WTC11 (cell line): ENCODE measurements around the gene CHD6. TPM values are rescaled to one million over a fixed set of nuclear protein-coding genes. Genes with fewer than 3 reads are reported as not detected.

Experiments used
- ATAC-seq: fragments of 200-7000 bp; cut with Tn5 transposase; 2 replicates; pipeline ENCODE4 v1.10.0; 2021; ENCODE audit warnings: mild to moderate bottlenecking, moderate library complexity
- CTCF ChIA-PET: fragments of 300-600 bp; sonication (Branson Sonifier 250); formaldehyde crosslinking; loops from one replicate; lab custom pipeline; 2021; ENCODE audit warnings: antibody characterized with exemption; lab: Charles Lee
- POLR2A ChIA-PET: fragments of 350-600 bp; sonication (Branson Sonifier 250); formaldehyde crosslinking; loops from one replicate; lab custom pipeline; 2021; ENCODE audit warnings: antibody characterized with exemption; lab: Charles Lee
- DNase-seq: peaks from one replicate; pipeline ENCODE4 v3.0.0; 2021; ENCODE audit warnings: low spot score
- H3K27ac Mint-ChIP-seq: 2 replicates; pipeline ENCODE4 v1.8.0; 2021; ENCODE audit warnings: mixed read lengths
- H3K27me3 Mint-ChIP-seq: 2 replicates; pipeline ENCODE4 v1.8.0; 2021; ENCODE audit warnings: low read depth, mild to moderate bottlenecking, moderate library complexity, mixed read lengths
- H3K36me3 Mint-ChIP-seq: 2 replicates; pipeline ENCODE4 v1.8.0; 2021; ENCODE audit warnings: mixed read lengths
- H3K4me1 Mint-ChIP-seq: 2 replicates; pipeline ENCODE4 v1.8.0; 2022; ENCODE audit warnings: mixed read lengths
- H3K4me3 Mint-ChIP-seq: 2 replicates; pipeline ENCODE4 v1.8.0; 2021; ENCODE audit warnings: mild to moderate bottlenecking, moderate library complexity, mixed read lengths
- H3K9me3 Mint-ChIP-seq: 2 replicates; pipeline ENCODE4 v1.8.0; 2021; ENCODE audit warnings: mixed read lengths
- AR ChIP-seq: fragments of 250-450 bp; sonication (Bioruptor Pico); IDR thresholded peaks from 2 replicates; pipeline ENCODE4 v1.9.0; 2021; ENCODE audit warnings: mild to moderate bottlenecking
- CDX4 ChIP-seq: fragments of 250-450 bp; sonication (Bioruptor Pico); IDR thresholded peaks from 2 replicates; pipeline ENCODE4 v1.9.0; 2021; ENCODE audit warnings: moderate library complexity, mild to moderate bottlenecking, inconsistent platforms, borderline replicate concordance
- CTCF ChIP-seq: fragments of 200-600 bp; IDR thresholded peaks from 2 replicates; pipeline ENCODE4 v1.8.0; 2022; ENCODE audit warnings: antibody characterized with exemption
- E2F1 ChIP-seq: sonication (generic); formaldehyde crosslinking; IDR thresholded peaks from 2 replicates; pipeline ENCODE4 v1.8.0; 2022; ENCODE audit warnings: mild to moderate bottlenecking, missing genetic modification reagents
- E2F4 ChIP-seq: sonication (generic); formaldehyde crosslinking; IDR thresholded peaks from 2 replicates; pipeline ENCODE4 v1.8.1; 2022; ENCODE audit warnings: low read depth, mild to moderate bottlenecking, moderate library complexity, missing genetic modification reagents, borderline replicate concordance
- IRF2 ChIP-seq: sonication (generic); formaldehyde crosslinking; IDR thresholded peaks from 2 replicates; pipeline ENCODE4 v1.8.0; 2022; ENCODE audit warnings: low read depth, missing genetic modification reagents, borderline replicate concordance
- JUN ChIP-seq: sonication (generic); formaldehyde crosslinking; IDR thresholded peaks from 2 replicates; pipeline ENCODE4 v1.8.0; 2023; ENCODE audit warnings: mild to moderate bottlenecking, missing genetic modification reagents
- MXD4 ChIP-seq: fragments of 250-450 bp; sonication (Bioruptor Pico); IDR thresholded peaks from 2 replicates; pipeline ENCODE4 v1.8.0; 2021; ENCODE audit warnings: mild to moderate bottlenecking, moderate library complexity, borderline replicate concordance
- MYBL2 ChIP-seq: sonication (generic); formaldehyde crosslinking; IDR thresholded peaks from 2 replicates; pipeline ENCODE4 v1.8.1; 2023; ENCODE audit warnings: mild to moderate bottlenecking, moderate library complexity, missing genetic modification reagents
- NR1H2 ChIP-seq: sonication (generic); formaldehyde crosslinking; IDR thresholded peaks from 2 replicates; pipeline ENCODE4 v1.9.0; 2021; ENCODE audit warnings: mild to moderate bottlenecking, moderate library complexity, missing genetic modification reagents
- NR2C2 ChIP-seq: sonication (generic); formaldehyde crosslinking; IDR thresholded peaks from 2 replicates; pipeline ENCODE4 v1.8.0; 2022; ENCODE audit warnings: mild to moderate bottlenecking, missing genetic modification reagents
- OVOL2 ChIP-seq: fragments of 250-450 bp; sonication (Bioruptor Pico); IDR thresholded peaks from 2 replicates; pipeline ENCODE4 v1.9.0; 2021; ENCODE audit warnings: mild to moderate bottlenecking, borderline replicate concordance
- RORB ChIP-seq: fragments of 250-450 bp; sonication (Bioruptor Pico); IDR thresholded peaks from 2 replicates; pipeline ENCODE4 v1.9.0; 2021; ENCODE audit warnings: mild to moderate bottlenecking
- TEAD1 ChIP-seq: sonication (generic); formaldehyde crosslinking; IDR thresholded peaks from 2 replicates; pipeline ENCODE4 v1.8.0; 2022; ENCODE audit warnings: mild to moderate bottlenecking, missing genetic modification reagents
- TP53 ChIP-seq: sonication (generic); formaldehyde crosslinking; IDR thresholded peaks from 2 replicates; pipeline ENCODE4 v1.8.1; 2023; ENCODE audit warnings: mild to moderate bottlenecking, missing genetic modification reagents
- ZNF138 ChIP-seq: sonication (generic); formaldehyde crosslinking; conservative IDR thresholded peaks from 2 replicates; pipeline ENCODE4 v1.8.1; 2022; ENCODE audit warnings: mild to moderate bottlenecking, moderate library complexity, missing genetic modification reagents
- ZNF219 ChIP-seq: sonication (generic); formaldehyde crosslinking; IDR thresholded peaks from 2 replicates; pipeline ENCODE4 v1.8.0; 2023; ENCODE audit warnings: missing genetic modification reagents, mild to moderate bottlenecking, borderline replicate concordance
- ZNF263 ChIP-seq: sonication (generic); formaldehyde crosslinking; IDR thresholded peaks from 2 replicates; pipeline ENCODE4 v1.8.1; 2022; ENCODE audit warnings: low read depth, mild to moderate bottlenecking, moderate library complexity, missing genetic modification reagents
- total RNA-seq: library from RNA; stranded (reverse); gene quantifications from 3 replicates; pipeline ENCODE4 v1.2.3, GENCODE V29; 2021
- TF ChIP-seq, protein P1 (sequence below): sonication (generic); formaldehyde crosslinking; IDR thresholded peaks from 2 replicates; pipeline ENCODE4 v1.8.1; 2022; ENCODE audit warnings: missing genetic modification reagents, borderline replicate concordance
- TF ChIP-seq, protein P2 (sequence below): sonication (generic); formaldehyde crosslinking; IDR thresholded peaks from 2 replicates; pipeline ENCODE4 v1.8.0; 2022; ENCODE audit warnings: mild to moderate bottlenecking, missing genetic modification reagents
- TF ChIP-seq, protein P3 (sequence below): sonication (generic); formaldehyde crosslinking; IDR thresholded peaks from 2 replicates; pipeline ENCODE4 v1.8.1; 2022; ENCODE audit warnings: low read depth, missing genetic modification reagents, borderline replicate concordance
- TF ChIP-seq, protein P4 (sequence below): fragments of 250-450 bp; sonication (Bioruptor Pico); IDR thresholded peaks from 2 replicates; pipeline ENCODE4 v1.8.0; 2021; ENCODE audit warnings: mild to moderate bottlenecking

CHD6 gene
- total RNA-seq, 1 experiment from 2014 or later, result 52.1 TPM

GRCh38 chr20:41570557-41570956 is 47.6 kb downstream of the CHD6 start:
- TF ChIP-seq, protein P1, sequence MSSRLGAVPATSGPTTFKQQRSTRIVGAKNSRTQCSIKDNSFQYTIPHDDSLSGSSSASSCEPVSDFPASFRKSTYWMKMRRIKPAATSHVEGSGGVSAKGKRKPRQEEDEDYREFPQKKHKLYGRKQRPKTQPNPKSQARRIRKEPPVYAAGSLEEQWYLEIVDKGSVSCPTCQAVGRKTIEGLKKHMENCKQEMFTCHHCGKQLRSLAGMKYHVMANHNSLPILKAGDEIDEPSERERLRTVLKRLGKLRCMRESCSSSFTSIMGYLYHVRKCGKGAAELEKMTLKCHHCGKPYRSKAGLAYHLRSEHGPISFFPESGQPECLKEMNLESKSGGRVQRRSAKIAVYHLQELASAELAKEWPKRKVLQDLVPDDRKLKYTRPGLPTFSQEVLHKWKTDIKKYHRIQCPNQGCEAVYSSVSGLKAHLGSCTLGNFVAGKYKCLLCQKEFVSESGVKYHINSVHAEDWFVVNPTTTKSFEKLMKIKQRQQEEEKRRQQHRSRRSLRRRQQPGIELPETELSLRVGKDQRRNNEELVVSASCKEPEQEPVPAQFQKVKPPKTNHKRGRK (CRISPR knock-in tag), result no peak
- TF ChIP-seq TP53, result no peak
- TF ChIP-seq JUN (CRISPR knock-in tag), result no peak
- no peak for TF ChIP-seq NR1H2 (CRISPR knock-in tag)
- no peak for TF ChIP-seq OVOL2 (CRISPR knock-in tag)
- TF ChIP-seq, protein P2, sequence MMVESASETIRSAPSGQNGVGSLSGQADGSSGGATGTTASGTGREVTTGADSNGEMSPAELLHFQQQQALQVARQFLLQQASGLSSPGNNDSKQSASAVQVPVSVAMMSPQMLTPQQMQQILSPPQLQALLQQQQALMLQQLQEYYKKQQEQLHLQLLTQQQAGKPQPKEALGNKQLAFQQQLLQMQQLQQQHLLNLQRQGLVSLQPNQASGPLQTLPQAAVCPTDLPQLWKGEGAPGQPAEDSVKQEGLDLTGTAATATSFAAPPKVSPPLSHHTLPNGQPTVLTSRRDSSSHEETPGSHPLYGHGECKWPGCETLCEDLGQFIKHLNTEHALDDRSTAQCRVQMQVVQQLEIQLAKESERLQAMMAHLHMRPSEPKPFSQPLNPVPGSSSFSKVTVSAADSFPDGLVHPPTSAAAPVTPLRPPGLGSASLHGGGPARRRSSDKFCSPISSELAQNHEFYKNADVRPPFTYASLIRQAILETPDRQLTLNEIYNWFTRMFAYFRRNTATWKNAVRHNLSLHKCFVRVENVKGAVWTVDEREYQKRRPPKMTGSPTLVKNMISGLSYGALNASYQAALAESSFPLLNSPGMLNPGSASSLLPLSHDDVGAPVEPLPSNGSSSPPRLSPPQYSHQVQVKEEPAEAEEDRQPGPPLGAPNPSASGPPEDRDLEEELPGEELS (CRISPR knock-in tag), result no peak
- no peak for TF ChIP-seq AR (CRISPR knock-in tag)
- no peak for TF ChIP-seq CTCF
- no peak for TF ChIP-seq E2F4 (CRISPR knock-in tag)
- no peak for TF ChIP-seq IRF2
- TF ChIP-seq E2F1 (CRISPR knock-in tag), result no peak
- TF ChIP-seq MYBL2 (CRISPR knock-in tag), result no peak
- DNase-seq (no peak), ATAC-seq (no peak)
- ChIA-PET CTCF (interaction anchor here (1.1 kb wide), 1 partner anchor 122 kb away, joined by 3 read pairs; no protein-coding TSS in a partner anchor), POLR2A (no interaction called here)
- Mint-ChIP-seq H3K27me3 (no peaks in the 10 kb centered on the region), H3K4me3 (no peak overlapping the region), H3K27ac (peak overlapping the region; percentile 55; the same call in 1 of the 2 replicates), H3K9me3 (peaks cover 7% of the 10 kb centered on the region), H3K4me1 (peaks cover 43% of the 10 kb centered on the region), H3K36me3 (peaks cover 6% of the 10 kb centered on the region)

DNA sequence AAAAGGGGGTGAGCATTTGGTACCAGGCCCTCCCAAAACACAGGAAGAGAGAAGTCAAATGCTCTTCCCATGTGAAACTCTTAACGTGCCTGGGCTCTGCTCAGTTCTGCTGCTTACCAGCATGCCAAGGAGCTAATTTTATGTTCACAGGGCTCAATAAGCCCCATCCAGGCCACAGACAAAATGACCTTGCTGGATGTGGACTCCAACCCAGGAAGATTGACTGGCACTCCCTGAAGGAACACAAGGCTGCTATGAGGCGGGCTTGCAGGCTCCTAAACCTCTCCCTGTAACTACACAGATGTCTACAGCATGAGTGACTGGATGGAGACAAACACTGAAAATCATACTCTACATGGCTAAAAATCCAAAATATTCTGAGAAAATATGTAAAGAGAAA is 50.6 kb downstream of the CHD6 start:
- Mint-ChIP-seq H3K27me3 (no peaks in the 10 kb centered on the region), H3K9me3 (no peaks in the 10 kb centered on the region), H3K36me3 (no peaks in the 10 kb centered on the region; the same call in 1 of the 2 replicates), H3K4me3 (no peak overlapping the region), H3K27ac (no peak overlapping the region), H3K4me1 (peaks cover 33% of the 10 kb centered on the region)
- no peak for ATAC-seq
- POLR2A ChIA-PET, result no interaction called here
- no peak for DNase-seq
- CTCF ChIA-PET, result no interaction called here
- TF ChIP-seq MXD4 (CRISPR knock-in tag) (no peak), TEAD1 (CRISPR knock-in tag) (no peak), RORB (CRISPR knock-in tag) (no peak), CDX4 (CRISPR knock-in tag) (no peak), ZNF219 (no peak), NR2C2 (no peak), ZNF138 (CRISPR knock-in tag) (no peak), ZNF263 (CRISPR knock-in tag) (no peak)
- TF ChIP-seq, protein P3, sequence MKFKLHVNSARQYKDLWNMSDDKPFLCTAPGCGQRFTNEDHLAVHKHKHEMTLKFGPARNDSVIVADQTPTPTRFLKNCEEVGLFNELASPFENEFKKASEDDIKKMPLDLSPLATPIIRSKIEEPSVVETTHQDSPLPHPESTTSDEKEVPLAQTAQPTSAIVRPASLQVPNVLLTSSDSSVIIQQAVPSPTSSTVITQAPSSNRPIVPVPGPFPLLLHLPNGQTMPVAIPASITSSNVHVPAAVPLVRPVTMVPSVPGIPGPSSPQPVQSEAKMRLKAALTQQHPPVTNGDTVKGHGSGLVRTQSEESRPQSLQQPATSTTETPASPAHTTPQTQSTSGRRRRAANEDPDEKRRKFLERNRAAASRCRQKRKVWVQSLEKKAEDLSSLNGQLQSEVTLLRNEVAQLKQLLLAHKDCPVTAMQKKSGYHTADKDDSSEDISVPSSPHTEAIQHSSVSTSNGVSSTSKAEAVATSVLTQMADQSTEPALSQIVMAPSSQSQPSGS (CRISPR knock-in tag), result no peak
- TF ChIP-seq, protein P4, sequence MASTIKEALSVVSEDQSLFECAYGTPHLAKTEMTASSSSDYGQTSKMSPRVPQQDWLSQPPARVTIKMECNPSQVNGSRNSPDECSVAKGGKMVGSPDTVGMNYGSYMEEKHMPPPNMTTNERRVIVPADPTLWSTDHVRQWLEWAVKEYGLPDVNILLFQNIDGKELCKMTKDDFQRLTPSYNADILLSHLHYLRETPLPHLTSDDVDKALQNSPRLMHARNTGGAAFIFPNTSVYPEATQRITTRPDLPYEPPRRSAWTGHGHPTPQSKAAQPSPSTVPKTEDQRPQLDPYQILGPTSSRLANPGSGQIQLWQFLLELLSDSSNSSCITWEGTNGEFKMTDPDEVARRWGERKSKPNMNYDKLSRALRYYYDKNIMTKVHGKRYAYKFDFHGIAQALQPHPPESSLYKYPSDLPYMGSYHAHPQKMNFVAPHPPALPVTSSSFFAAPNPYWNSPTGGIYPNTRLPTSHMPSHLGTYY (CRISPR knock-in tag), result no peak
